Measurements from ENCODE around the gene TUFT1. TPM values are rescaled to one million over a fixed set of nuclear protein-coding genes. Genes with fewer than 3 reads are reported as not detected.
A peak's percentile ranks its signal among the peaks of the same experiment; 100 is the strongest.

The TUFT1 gene
- polyA plus RNA-seq, 3 donors: 1.5 to 1.7 (median 1.6) TPM

DNA sequence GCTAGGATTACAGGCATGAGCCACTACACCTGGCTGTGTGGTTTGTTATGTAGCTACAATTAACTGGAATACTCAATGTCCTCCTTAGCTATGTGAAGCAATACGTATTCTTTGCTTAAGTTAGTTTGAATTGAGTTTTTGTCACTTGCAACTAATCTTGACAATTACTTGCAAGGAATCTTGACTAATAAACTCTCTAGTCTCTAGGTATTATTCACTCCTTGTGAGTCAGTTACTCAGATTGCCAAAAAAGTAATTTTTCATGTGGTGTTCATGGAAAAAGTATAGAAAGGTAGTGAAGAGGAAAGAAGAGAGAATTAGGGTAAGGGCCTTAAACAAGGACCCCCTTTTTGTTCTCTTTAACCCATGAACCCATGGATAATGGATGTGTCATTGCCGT lies 64.2 kb downstream of the TUFT1 start:
- intact Hi-C loops (cut with micrococcal nuclease): no loop called here
- Histone ChIP-seq H3K4me3 (replicated peaks in 1 of 3; ENCODE audit: low read depth in 2 of 3, low read length in 3 of 3) (no peak overlapping the region), H3K9me3 (replicated peaks in 1 of 2; ENCODE audit: control insufficient read depth in 1 of 2, insufficient read depth in 1 of 2, low read length in 2 of 2) (no peaks in the 10 kb centered on the region), H3K27me3 (ENCODE audit: control insufficient read depth in 2 of 2, insufficient read depth in 2 of 2, low read length in 2 of 2) (no peaks in the 10 kb centered on the region), H3K9ac (ENCODE audit: insufficient read depth, low read length, poor library complexity, severe bottlenecking) (no peak overlapping the region), H3K4me1 (ENCODE audit: control insufficient read depth in 1 of 2, insufficient read depth in 2 of 2, low read length in 2 of 2) (peaks cover 10 to 13% of the 10 kb centered on the region in 2 donors), H2AFZ (ENCODE audit: insufficient read depth, low read depth, low read length, poor library complexity, severe bottlenecking) (no peak overlapping the region), H3K4me2 (replicated peaks; ENCODE audit: extremely low read depth, low read length, poor library complexity, severe bottlenecking) (no peak overlapping the region), H4K20me1 (ENCODE audit: insufficient read depth, low read length) (no peaks in the 10 kb centered on the region), H3K36me3 (replicated peaks in 1 of 2; ENCODE audit: control insufficient read depth in 1 of 2, insufficient read depth in 2 of 2, low read length in 2 of 2) (no peaks in the 10 kb centered on the region), H3K27ac (ENCODE audit: low read depth in 1 of 2, low read length in 2 of 2) (no peak overlapping the region), H3K79me2 (ENCODE audit: insufficient read depth, low read length) (no peaks in the 10 kb centered on the region)
- Mint-ChIP-seq H3K9me3 (peaks cover 0 to 3% (median 0%) of the 10 kb centered on the region in 7 donors), H3K27ac (no peak overlapping the region), H3K4me1 (peaks cover 20% of the 10 kb centered on the region), H3K36me3 (peaks cover 0 to 1% of the 10 kb centered on the region in 2 donors), H3K4me3 (no peak overlapping the region), H3K27me3 (ENCODE audit: low read depth in 3 of 3) (peaks cover 3 to 7% (median 3%) of the 10 kb centered on the region in 3 donors)
- TF ChIP-seq, protein P1, sequence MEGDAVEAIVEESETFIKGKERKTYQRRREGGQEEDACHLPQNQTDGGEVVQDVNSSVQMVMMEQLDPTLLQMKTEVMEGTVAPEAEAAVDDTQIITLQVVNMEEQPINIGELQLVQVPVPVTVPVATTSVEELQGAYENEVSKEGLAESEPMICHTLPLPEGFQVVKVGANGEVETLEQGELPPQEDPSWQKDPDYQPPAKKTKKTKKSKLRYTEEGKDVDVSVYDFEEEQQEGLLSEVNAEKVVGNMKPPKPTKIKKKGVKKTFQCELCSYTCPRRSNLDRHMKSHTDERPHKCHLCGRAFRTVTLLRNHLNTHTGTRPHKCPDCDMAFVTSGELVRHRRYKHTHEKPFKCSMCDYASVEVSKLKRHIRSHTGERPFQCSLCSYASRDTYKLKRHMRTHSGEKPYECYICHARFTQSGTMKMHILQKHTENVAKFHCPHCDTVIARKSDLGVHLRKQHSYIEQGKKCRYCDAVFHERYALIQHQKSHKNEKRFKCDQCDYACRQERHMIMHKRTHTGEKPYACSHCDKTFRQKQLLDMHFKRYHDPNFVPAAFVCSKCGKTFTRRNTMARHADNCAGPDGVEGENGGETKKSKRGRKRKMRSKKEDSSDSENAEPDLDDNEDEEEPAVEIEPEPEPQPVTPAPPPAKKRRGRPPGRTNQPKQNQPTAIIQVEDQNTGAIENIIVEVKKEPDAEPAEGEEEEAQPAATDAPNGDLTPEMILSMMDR (IDR thresholded peaks at IDR 0.05): no peak
- no CpG with 5 or more reads among the region's 2 CpGs for WGBS (ENCODE audit: insufficient coverage)
- DNase-seq: no peak

DNA sequence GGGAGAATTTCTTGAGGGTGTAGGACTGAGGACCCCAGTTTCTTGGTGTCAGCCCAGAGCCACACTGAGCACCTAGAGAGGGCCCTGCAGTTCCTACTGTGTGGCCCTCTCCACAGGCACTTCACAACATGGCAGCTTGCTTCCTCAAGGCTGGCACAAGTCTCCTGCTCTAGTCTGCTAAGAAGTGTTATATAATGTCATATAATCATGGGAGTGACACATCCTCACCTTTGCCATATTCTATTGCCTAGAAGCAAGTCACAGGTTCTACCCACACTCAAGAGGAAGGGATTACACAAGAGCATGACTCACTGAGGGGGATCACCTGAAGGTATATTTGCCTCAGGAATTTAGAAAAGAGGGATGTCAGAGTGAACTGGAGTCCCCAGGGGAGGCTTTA lies 66.3 kb downstream of the TUFT1 start:
- Histone ChIP-seq H3K9me3 (replicated peaks in 1 of 2; ENCODE audit: control insufficient read depth in 1 of 2, insufficient read depth in 1 of 2, low read length in 2 of 2) (no peaks in the 10 kb centered on the region), H3K79me2 (ENCODE audit: insufficient read depth, low read length) (peaks cover 4% of the 10 kb centered on the region), H3K36me3 (replicated peaks in 1 of 2; ENCODE audit: control insufficient read depth in 1 of 2, insufficient read depth in 2 of 2, low read length in 2 of 2) (no peaks in the 10 kb centered on the region), H4K20me1 (ENCODE audit: insufficient read depth, low read length) (no peaks in the 10 kb centered on the region), H3K27me3 (ENCODE audit: control insufficient read depth in 2 of 2, insufficient read depth in 2 of 2, low read length in 2 of 2) (no peaks in the 10 kb centered on the region), H3K27ac (ENCODE audit: low read depth in 1 of 2, low read length in 2 of 2) (no peak overlapping the region), H2AFZ (ENCODE audit: insufficient read depth, low read depth, low read length, poor library complexity, severe bottlenecking) (no peak overlapping the region), H3K4me2 (replicated peaks; ENCODE audit: extremely low read depth, low read length, poor library complexity, severe bottlenecking) (no peak overlapping the region), H3K9ac (ENCODE audit: insufficient read depth, low read length, poor library complexity, severe bottlenecking) (no peak overlapping the region), H3K4me1 (ENCODE audit: control insufficient read depth in 1 of 2, insufficient read depth in 2 of 2, low read length in 2 of 2) (peaks cover 23 to 25% of the 10 kb centered on the region in 2 donors), H3K4me3 (replicated peaks in 1 of 3; ENCODE audit: low read depth in 2 of 3, low read length in 3 of 3) (no peak overlapping the region)
- TF ChIP-seq, protein P1 (IDR thresholded peaks at IDR 0.05): no peak
- H3K27ac Mint-ChIP-seq: peak overlapping the region in 1 of 7 donors; percentile 9
- peaks cover 3 to 7% (median 3%) of the 10 kb centered on the region in 3 donors for H3K27me3 Mint-ChIP-seq (ENCODE audit: low read depth in 3 of 3)
- intact Hi-C loops (cut with micrococcal nuclease): no loop called here
- peak in 2 of 3 donors; percentile 25 to 78 for DNase-seq
- H3K4me1 Mint-ChIP-seq: peaks cover 27% of the 10 kb centered on the region
- H3K9me3 Mint-ChIP-seq: peaks cover 0 to 3% (median 0%) of the 10 kb centered on the region in 7 donors
- H3K36me3 Mint-ChIP-seq: peaks cover 0 to 1% of the 10 kb centered on the region in 2 donors
- no peak overlapping the region for H3K4me3 Mint-ChIP-seq

All from CD14-positive monocyte (primary cell).